HG03442 (cell line): ENCODE data around the gene CFHR1.
"Not testable (repeated sequence)": the region's sequence is repeated elsewhere in the genome, so short reads cannot be mapped to it uniquely, and the experiment has no call there.

Experiments
- ATAC-seq: cut with Tn5 transposase; IDR thresholded peaks from one replicate; pipeline ENCODE4 v1.9.1; 2021; ENCODE audit warnings: mild to moderate bottlenecking, moderate library complexity; ENCODE audit not compliant: unreplicated experiment

CFHR1 gene

DNA sequence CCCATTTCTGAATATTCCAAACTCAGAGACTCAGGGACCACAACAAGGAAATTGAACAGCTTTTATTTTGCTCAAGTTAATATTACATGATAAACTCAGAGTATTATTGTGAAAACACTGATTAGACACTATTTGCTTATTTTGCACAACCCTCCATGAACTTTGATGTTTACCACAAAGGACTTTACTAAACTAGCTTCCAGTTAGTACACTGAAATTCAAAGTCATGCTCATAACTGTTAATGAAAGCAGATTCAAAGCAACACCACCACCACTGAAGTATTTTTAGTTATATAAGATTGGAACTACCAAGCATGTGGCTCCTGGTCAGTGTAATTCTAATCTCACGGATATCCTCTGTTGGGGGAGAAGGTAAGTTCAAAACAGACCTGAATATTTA is at the start of gene CFHR1:
CFHR1 (plus strand) TSS at position 201 of the 400 bp plus-strand sequence; CDS start at position 315, 114 bp downstream.
- not testable (repeated sequence) for ATAC-seq

DNA sequence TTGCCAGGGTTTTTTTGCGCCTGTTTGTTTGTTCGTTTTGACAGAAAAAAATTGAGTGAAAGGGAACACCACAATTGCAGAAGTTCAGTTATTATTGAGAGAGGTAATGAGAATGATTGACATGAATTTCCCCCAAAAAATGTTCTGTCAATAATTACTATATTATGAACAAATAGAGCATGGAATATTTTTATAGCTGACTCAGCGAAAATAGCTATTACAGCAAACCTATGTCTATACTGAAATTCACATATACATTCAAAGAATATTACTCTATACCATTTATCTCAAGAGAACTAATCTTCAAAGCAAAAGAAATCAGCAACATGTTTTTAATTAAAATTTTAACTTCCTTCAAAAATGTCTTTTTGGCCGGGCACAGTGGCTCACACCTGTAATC is 49.7 kb upstream of the CFHR1 start:
- ATAC-seq, result not testable (repeated sequence)

DNA sequence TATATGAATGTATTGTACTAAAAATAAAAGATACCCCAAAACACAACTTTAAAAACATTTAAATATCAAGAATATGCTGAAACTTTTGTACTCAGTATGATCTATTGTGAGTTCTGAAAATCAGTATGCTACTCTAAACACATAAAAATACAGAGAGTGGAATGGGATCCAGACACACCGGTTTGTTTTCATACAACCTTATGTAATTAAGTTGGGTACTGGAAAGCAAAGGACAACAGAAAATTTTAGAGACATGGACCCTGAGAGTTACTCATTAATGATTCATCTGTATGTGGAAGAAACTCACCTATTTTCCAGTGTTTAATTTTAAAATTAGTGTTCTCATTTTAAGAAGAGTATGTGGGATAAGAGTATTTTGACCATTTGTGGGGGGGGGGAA is 45.8 kb upstream of the CFHR1 start:
- ATAC-seq, result no peak

DNA sequence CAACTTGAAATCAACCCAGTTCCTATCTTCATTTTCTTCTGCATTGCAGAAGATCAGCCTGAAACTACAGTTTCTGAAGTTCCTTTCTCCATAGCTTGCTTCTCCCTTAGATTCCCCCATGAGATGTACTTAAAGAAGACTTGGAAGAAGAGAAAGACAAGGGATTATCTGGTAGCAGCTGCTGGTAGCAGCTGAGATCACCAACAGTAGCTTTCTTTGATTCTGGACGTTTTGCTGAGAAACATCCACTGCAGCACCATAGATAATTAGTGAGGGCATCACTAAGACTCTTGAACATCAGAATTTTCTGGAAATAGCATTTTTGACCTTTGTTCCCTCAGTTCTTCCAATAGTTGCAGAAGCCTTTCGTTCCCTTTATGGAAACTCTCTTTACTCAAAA is 45.4 kb upstream of the CFHR1 start:
- ATAC-seq, result no peak

GRCh38 chr1:196774603-196775002 is 44.9 kb upstream of the CFHR1 start, which contains the start of gene CFHR3:
Gene CFHR3 (plus strand): TSS chr1:196774840. CDS start chr1:196774887, 47 bp downstream.
- ATAC-seq, result peak; percentile 93

- ATAC-seq, result no peak
Measured at GRCh38 chr1:196777603-196778002, 41.9 kb upstream of the CFHR1 start.

- no peak for ATAC-seq
Measured at GRCh38 chr1:196779093-196779492, 40.4 kb upstream of the CFHR1 start.

GRCh38 chr1:196791252-196791651 is 28.3 kb upstream of the CFHR1 start:
- ATAC-seq, result not testable (repeated sequence)

- not testable (repeated sequence) for ATAC-seq
Measured at GRCh38 chr1:196794103-196794502, 25.4 kb upstream of the CFHR1 start.

DNA sequence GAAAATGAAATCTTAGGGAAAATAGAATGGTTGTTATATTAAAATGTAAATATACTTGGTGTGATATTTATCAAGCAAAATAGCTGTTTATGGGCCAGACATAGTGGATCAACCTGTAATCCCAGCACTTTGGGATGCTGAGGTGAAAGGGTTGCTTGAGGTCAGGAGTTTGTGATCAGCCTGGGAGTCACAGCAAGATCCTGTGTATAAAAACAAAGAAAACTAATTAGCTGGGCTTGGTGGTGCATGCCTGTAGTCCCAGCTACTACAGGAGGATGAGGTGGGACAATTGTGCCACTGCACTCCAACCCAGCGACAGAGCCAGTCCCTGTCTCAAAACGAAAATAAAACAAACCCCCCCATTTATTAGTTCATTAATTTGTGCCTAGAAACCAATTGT is 21.6 kb upstream of the CFHR1 start:
- ATAC-seq, result no peak

DNA sequence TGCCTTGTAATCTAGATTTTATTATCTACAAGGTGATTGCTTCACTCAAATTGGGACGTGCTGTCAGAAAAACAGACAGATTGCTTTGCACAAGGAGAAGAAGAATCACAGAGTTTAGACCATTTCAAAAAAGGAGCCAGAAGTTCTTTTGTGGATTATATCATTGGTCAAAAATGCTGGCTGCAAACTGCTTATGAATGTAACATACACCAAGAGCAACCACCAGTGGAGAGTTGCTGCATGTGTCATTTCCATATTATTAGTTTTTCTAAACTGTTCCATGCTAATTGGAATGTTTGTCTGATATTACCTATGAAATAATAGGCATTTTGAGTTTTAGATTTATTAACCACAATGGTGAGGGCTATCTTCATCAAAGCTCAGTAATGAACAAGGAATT is 17.6 kb upstream of the CFHR1 start:
- ATAC-seq, result not testable (repeated sequence)

GRCh38 chr1:196808529-196809235 is 10.8 kb upstream of the CFHR1 start:
- no peak for ATAC-seq

- not testable (repeated sequence) for ATAC-seq
Measured at GRCh38 chr1:196817442-196817841, 2.1 kb upstream of the CFHR1 start.

DNA sequence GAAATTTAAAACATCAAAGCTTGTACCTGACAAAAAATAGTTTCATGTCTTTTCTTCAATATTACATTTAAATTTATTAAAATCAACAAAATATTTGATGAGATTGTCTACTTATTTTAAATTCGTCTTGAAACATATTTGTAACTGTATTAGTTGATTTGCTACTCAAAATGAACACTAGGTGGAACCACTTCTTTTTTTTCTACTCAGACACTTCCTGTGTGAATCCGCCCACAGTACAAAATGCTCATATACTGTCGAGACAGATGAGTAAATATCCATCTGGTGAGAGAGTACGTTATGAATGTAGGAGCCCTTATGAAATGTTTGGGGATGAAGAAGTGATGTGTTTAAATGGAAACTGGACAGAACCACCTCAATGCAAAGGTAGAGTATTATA is 8.3 kb downstream of the CFHR1 start:
- ATAC-seq, result peak; percentile 97

- ATAC-seq, result not testable (repeated sequence)
Measured at GRCh38 chr1:196849613-196850492, 30.3 kb downstream of the CFHR1 start.

DNA sequence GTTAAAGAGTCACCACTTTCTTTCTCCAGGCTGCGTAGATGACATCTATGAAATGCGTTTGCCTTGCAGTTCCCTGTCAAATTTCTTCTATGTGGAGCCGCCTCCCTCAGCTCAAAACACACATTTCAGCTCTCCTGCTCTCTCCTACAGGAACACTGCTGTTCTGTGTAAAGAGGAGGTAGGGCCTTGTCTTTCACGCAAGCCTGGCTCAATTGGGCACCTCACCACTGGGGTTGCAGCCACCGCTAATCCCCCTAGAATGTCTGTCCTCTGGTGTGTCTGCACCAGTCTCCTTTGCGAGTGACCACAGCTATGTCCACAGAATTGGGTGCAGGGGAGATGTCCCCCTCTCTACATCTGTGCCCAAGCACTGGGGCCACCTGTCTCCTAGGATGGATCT is 36.5 kb downstream of the CFHR1 start:
- ATAC-seq, result no peak

DNA sequence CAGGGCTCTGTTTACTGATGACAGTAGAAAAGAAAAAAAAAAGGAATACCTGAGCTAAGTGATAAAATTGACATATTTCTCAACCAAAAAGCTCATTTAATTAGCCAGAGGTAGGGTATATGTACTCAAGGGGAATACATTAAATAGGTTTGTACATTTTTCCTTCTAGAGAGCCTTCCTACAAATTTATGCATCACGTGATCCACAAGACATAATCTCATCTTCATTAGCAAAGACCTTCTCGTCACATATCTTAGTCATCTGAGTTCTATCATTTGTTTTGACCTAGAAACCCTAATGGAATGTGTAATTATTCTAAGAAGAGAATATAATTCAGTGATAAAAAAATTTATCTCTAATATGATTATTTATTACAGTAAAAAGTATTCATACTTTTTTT is 37.7 kb downstream of the CFHR1 start:
- no peak for ATAC-seq

- no peak for ATAC-seq
Measured at GRCh38 chr1:196858811-196859210, 39.3 kb downstream of the CFHR1 start.

DNA sequence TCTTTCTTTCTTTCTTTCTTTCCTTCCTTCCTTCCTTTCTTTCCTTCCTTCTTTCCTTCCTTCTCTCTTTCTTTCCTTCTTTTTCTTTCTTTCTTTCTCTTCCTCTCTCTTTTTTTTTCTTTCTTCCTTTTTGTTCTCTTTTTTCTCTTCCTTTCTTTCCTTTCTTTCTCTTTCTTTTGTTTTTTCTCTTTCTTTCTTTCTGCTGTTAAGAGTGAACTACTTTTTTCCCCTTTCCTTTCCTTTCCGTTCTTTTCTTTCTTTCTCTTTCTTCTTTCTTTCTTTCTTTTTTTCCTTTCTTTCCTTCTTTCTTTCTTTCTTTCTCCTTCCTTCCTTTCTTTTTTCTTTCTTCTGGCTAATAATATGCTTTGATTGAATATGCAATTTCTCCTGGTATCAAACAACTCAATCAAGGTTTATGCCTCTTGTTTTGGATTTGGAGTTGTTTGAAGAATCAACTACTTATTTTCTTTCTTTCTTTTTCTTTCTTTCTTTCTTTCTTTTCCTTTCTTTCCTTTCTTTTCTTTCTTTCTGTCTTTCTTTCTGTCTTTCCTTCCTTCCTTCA is 40.9 kb downstream of the CFHR1 start:
- ATAC-seq, result no peak

- no peak for ATAC-seq
Measured at GRCh38 chr1:196861429-196861828, 41.9 kb downstream of the CFHR1 start.

- no peak for ATAC-seq
Measured at GRCh38 chr1:196866974-196867373, 47.4 kb downstream of the CFHR1 start.

DNA sequence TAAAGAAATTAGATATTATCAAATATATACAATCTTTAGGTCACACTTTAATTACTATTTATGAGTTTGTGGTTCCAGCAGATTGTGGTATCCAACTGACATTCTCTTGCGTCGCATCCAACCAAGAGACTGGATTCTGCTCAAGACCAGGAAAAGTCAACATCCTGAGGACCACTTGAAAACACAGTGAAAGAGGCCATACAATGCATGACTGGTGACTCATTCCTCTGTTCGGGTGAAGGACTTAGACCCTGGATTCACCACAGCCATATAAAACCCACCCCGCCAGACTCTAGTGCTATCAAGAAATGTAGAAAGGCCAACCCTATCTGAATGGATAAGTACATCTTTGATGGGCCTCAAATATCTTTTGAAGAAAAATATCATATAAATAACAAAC is 53.9 kb downstream of the CFHR1 start:
- ATAC-seq, result no peak
